ENCODE measurements around the gene CASP8.
"Not testable (repeated sequence)": the region's sequence is repeated elsewhere in the genome, so short reads cannot be mapped to it uniquely, and the experiment has no call there.

The CASP8 gene

GRCh38 chr2:201298462-201299052, 38.2 kb downstream of the CASP8 start:
- Histone ChIP-seq H3K4me3 (ENCODE audit: low read length) (no peak overlapping the region), H3K36me3 (ENCODE audit: insufficient read depth, low read length) (no peaks in the 10 kb centered on the region), H3K9me3 (ENCODE audit: low read length) (no peaks in the 10 kb centered on the region), H2AFZ (ENCODE audit: low read depth, low read length) (no peak overlapping the region), H3K27me3 (ENCODE audit: insufficient read depth, low read length) (no peaks in the 10 kb centered on the region), H3K4me1 (ENCODE audit: insufficient read depth, low read length) (no peaks in the 10 kb centered on the region)

- not testable (repeated sequence) for H3K4me3 ChIP-seq (ENCODE audit: low read length); H2AFZ ChIP-seq (ENCODE audit: low read depth, low read length); H3K27me3 ChIP-seq (ENCODE audit: insufficient read depth, low read length); H3K4me1 ChIP-seq (ENCODE audit: insufficient read depth, low read length); H3K36me3 ChIP-seq (ENCODE audit: insufficient read depth, low read length); H3K9me3 ChIP-seq (ENCODE audit: low read length)
These were observed 39.6 kb downstream of the CASP8 start for GRCh38 chr2:201299929-201300328.

GRCh38 chr2:201307876-201308275, 47.5 kb downstream of the CASP8 start:
- Histone ChIP-seq H2AFZ (ENCODE audit: low read depth, low read length) (no peak overlapping the region), H3K27me3 (ENCODE audit: insufficient read depth, low read length) (no peaks in the 10 kb centered on the region), H3K4me3 (ENCODE audit: low read length) (no peak overlapping the region), H3K36me3 (ENCODE audit: insufficient read depth, low read length) (no peaks in the 10 kb centered on the region), H3K9me3 (ENCODE audit: low read length) (no peaks in the 10 kb centered on the region), H3K4me1 (ENCODE audit: insufficient read depth, low read length) (no peaks in the 10 kb centered on the region)

GRCh38 chr2:201308914-201309313, 48.6 kb downstream of the CASP8 start:
- H2AFZ ChIP-seq (ENCODE audit: low read depth, low read length) = no peak overlapping the region
- no peaks in the 10 kb centered on the region for H3K9me3 ChIP-seq (ENCODE audit: low read length)
- H3K27me3 ChIP-seq (ENCODE audit: insufficient read depth, low read length) = no peaks in the 10 kb centered on the region
- H3K36me3 ChIP-seq (ENCODE audit: insufficient read depth, low read length) = no peaks in the 10 kb centered on the region
- H3K4me3 ChIP-seq (ENCODE audit: low read length) = no peak overlapping the region
- no peaks in the 10 kb centered on the region for H3K4me1 ChIP-seq (ENCODE audit: insufficient read depth, low read length)

- H2AFZ ChIP-seq (ENCODE audit: low read depth, low read length) = no peak overlapping the region
- H3K9me3 ChIP-seq (ENCODE audit: low read length) = no peaks in the 10 kb centered on the region
- H3K4me3 ChIP-seq (ENCODE audit: low read length) = no peak overlapping the region
- H3K27me3 ChIP-seq (ENCODE audit: insufficient read depth, low read length) = no peaks in the 10 kb centered on the region
- no peaks in the 10 kb centered on the region for H3K4me1 ChIP-seq (ENCODE audit: insufficient read depth, low read length)
- no peaks in the 10 kb centered on the region for H3K36me3 ChIP-seq (ENCODE audit: insufficient read depth, low read length)
These were observed 53.0 kb downstream of the CASP8 start for GRCh38 chr2:201313362-201313761.

- Histone ChIP-seq H3K9me3 (ENCODE audit: low read length) (peaks cover 2% of the 10 kb centered on the region), H2AFZ (ENCODE audit: low read depth, low read length) (no peak overlapping the region), H3K27me3 (ENCODE audit: insufficient read depth, low read length) (no peaks in the 10 kb centered on the region), H3K36me3 (ENCODE audit: insufficient read depth, low read length) (no peaks in the 10 kb centered on the region), H3K4me3 (ENCODE audit: low read length) (no peak overlapping the region), H3K4me1 (ENCODE audit: insufficient read depth, low read length) (no peaks in the 10 kb centered on the region)
These were observed 59.2 kb downstream of the CASP8 start for GRCh38 chr2:201319511-201319910.

GRCh38 chr2:201320257-201320656, 59.9 kb downstream of the CASP8 start:
- Histone ChIP-seq H3K36me3 (ENCODE audit: insufficient read depth, low read length) (no peaks in the 10 kb centered on the region), H2AFZ (ENCODE audit: low read depth, low read length) (no peak overlapping the region), H3K27me3 (ENCODE audit: insufficient read depth, low read length) (no peaks in the 10 kb centered on the region)

GRCh38 chr2:201320701-201321100, 60.4 kb downstream of the CASP8 start:
- Histone ChIP-seq H2AFZ (ENCODE audit: low read depth, low read length) (no peak overlapping the region), H3K4me3 (ENCODE audit: low read length) (no peak overlapping the region), H3K27me3 (ENCODE audit: insufficient read depth, low read length) (no peaks in the 10 kb centered on the region), H3K36me3 (ENCODE audit: insufficient read depth, low read length) (no peaks in the 10 kb centered on the region), H3K4me1 (ENCODE audit: insufficient read depth, low read length) (no peaks in the 10 kb centered on the region), H3K9me3 (ENCODE audit: low read length) (peaks cover 2% of the 10 kb centered on the region)

More at GRCh38 chr2:201320257-201320656, 59.9 kb downstream of the CASP8 start:
- no peak overlapping the region for H3K4me3 ChIP-seq (ENCODE audit: low read length)
- peaks cover 2% of the 10 kb centered on the region for H3K9me3 ChIP-seq (ENCODE audit: low read length)
- no peaks in the 10 kb centered on the region for H3K4me1 ChIP-seq (ENCODE audit: insufficient read depth, low read length)

GRCh38 chr2:201322772-201323171, 62.4 kb downstream of the CASP8 start:
- H3K4me3 ChIP-seq (ENCODE audit: low read length) = no peak overlapping the region
- H3K4me1 ChIP-seq (ENCODE audit: insufficient read depth, low read length) = no peaks in the 10 kb centered on the region
- H2AFZ ChIP-seq (ENCODE audit: low read depth, low read length) = no peak overlapping the region
- H3K36me3 ChIP-seq (ENCODE audit: insufficient read depth, low read length) = no peaks in the 10 kb centered on the region
- H3K27me3 ChIP-seq (ENCODE audit: insufficient read depth, low read length) = no peaks in the 10 kb centered on the region
- peaks cover 2% of the 10 kb centered on the region for H3K9me3 ChIP-seq (ENCODE audit: low read length)

- no peak overlapping the region for H2AFZ ChIP-seq (ENCODE audit: low read depth, low read length)
These were observed 67.3 kb downstream of the CASP8 start for GRCh38 chr2:201327678-201328077.

GRCh38 chr2:201329409-201329808, 69.1 kb downstream of the CASP8 start:
- no peak overlapping the region for H2AFZ ChIP-seq (ENCODE audit: low read depth, low read length)
- H3K27me3 ChIP-seq (ENCODE audit: insufficient read depth, low read length) = no peaks in the 10 kb centered on the region
- no peaks in the 10 kb centered on the region for H3K9me3 ChIP-seq (ENCODE audit: low read length)
- H3K36me3 ChIP-seq (ENCODE audit: insufficient read depth, low read length) = no peaks in the 10 kb centered on the region
- H3K4me1 ChIP-seq (ENCODE audit: insufficient read depth, low read length) = no peaks in the 10 kb centered on the region
- H3K4me3 ChIP-seq (ENCODE audit: low read length) = no peak overlapping the region

More at GRCh38 chr2:201327678-201328077, 67.3 kb downstream of the CASP8 start:
- no peaks in the 10 kb centered on the region for H3K9me3 ChIP-seq (ENCODE audit: low read length)
- no peaks in the 10 kb centered on the region for H3K4me1 ChIP-seq (ENCODE audit: insufficient read depth, low read length)
- H3K27me3 ChIP-seq (ENCODE audit: insufficient read depth, low read length) = no peaks in the 10 kb centered on the region
- no peaks in the 10 kb centered on the region for H3K36me3 ChIP-seq (ENCODE audit: insufficient read depth, low read length)
- no peak overlapping the region for H3K4me3 ChIP-seq (ENCODE audit: low read length)
